ENCODE measurements around the gene SPOCK1. TPM values are rescaled to one million over a fixed set of nuclear protein-coding genes. Genes with fewer than 3 reads are reported as not detected.

The SPOCK1 gene
- polyA plus RNA-seq, 3 donors: 1.8 to 5.7 (median 2.1) TPM

- intact Hi-C loops (cut with micrococcal nuclease): no loop called here
- H3K9ac ChIP-seq (ENCODE audit: insufficient read depth, low read length, poor library complexity, severe bottlenecking): no peak overlapping the region
- Mint-ChIP-seq H3K9me3 (peaks cover 0 to 9% (median 0%) of the 10 kb centered on the region in 7 donors), H3K4me1 (no peaks in the 10 kb centered on the region), H3K27ac (no peak overlapping the region), H3K4me3 (no peak overlapping the region), H3K27me3 (ENCODE audit: low read depth in 3 of 3) (peaks cover 6 to 15% (median 9%) of the 10 kb centered on the region in 3 donors), H3K36me3 (no peaks in the 10 kb centered on the region)
- DNase-seq: no peak
- H2AFZ ChIP-seq (ENCODE audit: insufficient read depth, low read depth, low read length, poor library complexity, severe bottlenecking): no peak overlapping the region
- H3K4me1 ChIP-seq (ENCODE audit: control insufficient read depth in 1 of 2, insufficient read depth in 2 of 2, low read length in 2 of 2): no peaks in the 10 kb centered on the region
- H4K20me1 ChIP-seq (ENCODE audit: insufficient read depth, low read length): no peaks in the 10 kb centered on the region
- no peak overlapping the region for H3K27ac ChIP-seq (ENCODE audit: low read depth in 1 of 2, low read length in 2 of 2)
- H3K79me2 ChIP-seq (ENCODE audit: insufficient read depth, low read length): no peaks in the 10 kb centered on the region
- no peaks in the 10 kb centered on the region for H3K9me3 ChIP-seq (replicated peaks in 1 of 2; ENCODE audit: control insufficient read depth in 1 of 2, insufficient read depth in 1 of 2, low read length in 2 of 2)
- TF ChIP-seq, protein P1, sequence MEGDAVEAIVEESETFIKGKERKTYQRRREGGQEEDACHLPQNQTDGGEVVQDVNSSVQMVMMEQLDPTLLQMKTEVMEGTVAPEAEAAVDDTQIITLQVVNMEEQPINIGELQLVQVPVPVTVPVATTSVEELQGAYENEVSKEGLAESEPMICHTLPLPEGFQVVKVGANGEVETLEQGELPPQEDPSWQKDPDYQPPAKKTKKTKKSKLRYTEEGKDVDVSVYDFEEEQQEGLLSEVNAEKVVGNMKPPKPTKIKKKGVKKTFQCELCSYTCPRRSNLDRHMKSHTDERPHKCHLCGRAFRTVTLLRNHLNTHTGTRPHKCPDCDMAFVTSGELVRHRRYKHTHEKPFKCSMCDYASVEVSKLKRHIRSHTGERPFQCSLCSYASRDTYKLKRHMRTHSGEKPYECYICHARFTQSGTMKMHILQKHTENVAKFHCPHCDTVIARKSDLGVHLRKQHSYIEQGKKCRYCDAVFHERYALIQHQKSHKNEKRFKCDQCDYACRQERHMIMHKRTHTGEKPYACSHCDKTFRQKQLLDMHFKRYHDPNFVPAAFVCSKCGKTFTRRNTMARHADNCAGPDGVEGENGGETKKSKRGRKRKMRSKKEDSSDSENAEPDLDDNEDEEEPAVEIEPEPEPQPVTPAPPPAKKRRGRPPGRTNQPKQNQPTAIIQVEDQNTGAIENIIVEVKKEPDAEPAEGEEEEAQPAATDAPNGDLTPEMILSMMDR (IDR thresholded peaks at IDR 0.05): no peak
- H3K4me2 ChIP-seq (replicated peaks; ENCODE audit: extremely low read depth, low read length, poor library complexity, severe bottlenecking): no peak overlapping the region
- H3K27me3 ChIP-seq (ENCODE audit: control insufficient read depth in 2 of 2, insufficient read depth in 2 of 2, low read length in 2 of 2): peaks cover 0 to 2% of the 10 kb centered on the region in 2 donors
- H3K36me3 ChIP-seq (replicated peaks in 1 of 2; ENCODE audit: control insufficient read depth in 1 of 2, insufficient read depth in 2 of 2, low read length in 2 of 2): no peaks in the 10 kb centered on the region
- 90% methylated on average over 2 of the region's 4 CpGs for WGBS (ENCODE audit: insufficient coverage)
- H3K4me3 ChIP-seq (replicated peaks in 1 of 3; ENCODE audit: low read depth in 2 of 3, low read length in 3 of 3): no peak overlapping the region
Measured at GRCh38 chr5:137356127-137356526, 143.0 kb downstream of the SPOCK1 start.

DNA sequence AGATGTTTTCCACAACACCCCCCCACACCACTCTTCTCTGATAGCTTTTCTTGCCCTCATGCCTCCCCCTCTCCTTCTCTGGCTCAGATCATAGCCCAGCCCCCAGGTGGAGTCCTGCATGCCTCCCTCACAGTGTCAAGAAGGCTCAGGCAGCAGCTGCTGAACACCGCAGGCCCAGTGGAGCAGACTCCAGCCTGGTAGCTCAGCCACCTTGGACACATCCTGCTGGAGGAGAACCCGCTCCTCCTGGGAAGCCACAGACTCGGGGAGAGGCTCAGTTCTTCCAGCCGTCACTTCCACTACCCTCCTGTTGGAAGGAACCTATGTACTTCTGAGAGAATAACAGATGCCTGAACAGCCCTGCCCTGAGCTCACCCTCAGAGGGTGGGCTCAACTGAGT is 143.4 kb downstream of the SPOCK1 start:
- H3K27ac Mint-ChIP-seq: no peak overlapping the region
- no peak overlapping the region for H3K4me3 Mint-ChIP-seq
- H3K4me2 ChIP-seq (replicated peaks; ENCODE audit: extremely low read depth, low read length, poor library complexity, severe bottlenecking): no peak overlapping the region
- DNase-seq: no peak
- H3K4me3 ChIP-seq (replicated peaks in 1 of 3; ENCODE audit: low read depth in 2 of 3, low read length in 3 of 3): no peak overlapping the region
- no peaks in the 10 kb centered on the region for H4K20me1 ChIP-seq (ENCODE audit: insufficient read depth, low read length)
- H3K9ac ChIP-seq (ENCODE audit: insufficient read depth, low read length, poor library complexity, severe bottlenecking): no peak overlapping the region
- TF ChIP-seq, protein P1 (IDR thresholded peaks at IDR 0.05): no peak
- no peaks in the 10 kb centered on the region for H3K79me2 ChIP-seq (ENCODE audit: insufficient read depth, low read length)
- no peaks in the 10 kb centered on the region for H3K4me1 ChIP-seq (ENCODE audit: control insufficient read depth in 1 of 2, insufficient read depth in 2 of 2, low read length in 2 of 2)
- no peaks in the 10 kb centered on the region for H3K36me3 Mint-ChIP-seq
- H3K9me3 Mint-ChIP-seq: peaks cover 0 to 9% (median 0%) of the 10 kb centered on the region in 7 donors
- 100% methylated on average over 1 of the region's 4 CpGs for WGBS (ENCODE audit: insufficient coverage)
- H3K27me3 Mint-ChIP-seq (ENCODE audit: low read depth in 3 of 3): peaks cover 6 to 15% (median 9%) of the 10 kb centered on the region in 3 donors
- no peak overlapping the region for H3K27ac ChIP-seq (ENCODE audit: low read depth in 1 of 2, low read length in 2 of 2)
- no peaks in the 10 kb centered on the region for H3K36me3 ChIP-seq (replicated peaks in 1 of 2; ENCODE audit: control insufficient read depth in 1 of 2, insufficient read depth in 2 of 2, low read length in 2 of 2)
- no peak overlapping the region for H2AFZ ChIP-seq (ENCODE audit: insufficient read depth, low read depth, low read length, poor library complexity, severe bottlenecking)
- H3K27me3 ChIP-seq (ENCODE audit: control insufficient read depth in 2 of 2, insufficient read depth in 2 of 2, low read length in 2 of 2): peaks cover 0 to 2% of the 10 kb centered on the region in 2 donors
- H3K4me1 Mint-ChIP-seq: no peaks in the 10 kb centered on the region
- no peaks in the 10 kb centered on the region for H3K9me3 ChIP-seq (replicated peaks in 1 of 2; ENCODE audit: control insufficient read depth in 1 of 2, insufficient read depth in 1 of 2, low read length in 2 of 2)
- intact Hi-C loops (cut with micrococcal nuclease): no loop called here
